Mucosa of descending colon (tissue), 3 donors: ENCODE data around the gene SMIM33. TPM values are rescaled to one million over a fixed set of nuclear protein-coding genes. Genes with fewer than 3 reads are reported as not detected.
A peak's percentile ranks its signal among the peaks of the same experiment; 100 is the strongest.
"Not testable (repeated sequence)": the region's sequence is repeated elsewhere in the genome, so short reads cannot be mapped to it uniquely, and the experiment has no call there.

ENCODE experiments used
- ATAC-seq: fragments of 200-7000 bp; cut with Tn5 transposase; one replicate; pipeline ENCODE4 v1.9.1; 2020; ENCODE audit warnings: mild to moderate bottlenecking, moderate library complexity
- DNase-seq, 3 donors: peaks; one replicate each; pipeline ENCODE4 v3.0.0-alpha.2; 2020
- H3K36me3 ChIP-seq: fragments of 200-600 bp; one replicate; pipeline ENCODE4 v1.8.0; 2021; ENCODE audit warnings: low read depth, mild to moderate bottlenecking
- H3K4me1 ChIP-seq: fragments of 200-600 bp; one replicate; pipeline ENCODE4 v1.8.0; 2021; ENCODE audit warnings: low read depth, mild to moderate bottlenecking
- H3K4me3 ChIP-seq: fragments of 200-600 bp; one replicate; pipeline ENCODE4 v1.8.0; 2021; ENCODE audit warnings: mild to moderate bottlenecking
- H3K9me3 ChIP-seq: fragments of 200-600 bp; one replicate; pipeline ENCODE4 v1.8.0; 2021; ENCODE audit warnings: mild to moderate bottlenecking
- intact Hi-C, 2 donors: fragments of 100-400 bp; cut with DNase I in 1 of 2; cut with micrococcal nuclease in 1 of 2; formaldehyde crosslinking; loops; one replicate each; pipeline versions ENCODE4 v1.11.0 to v1.11.1; 2022; cut with DNase I, micrococcal nuclease
- total RNA-seq, 3 donors: library from RNA; stranded (reverse); fragmentation: NEBNext Ultra II Directional in 2 of 3; extraction: Animal tissue kit (Norgen Biotek cat#: 25700) in 2 of 3; gene quantifications; one replicate each; pipeline versions ENCODE4 v1.2.1 to v1.2.4, GENCODE V29; 2021 to 2023
- TF ChIP-seq, protein P1 (sequence below): fragments of 200-600 bp; IDR thresholded peaks from one replicate; pipeline ENCODE4 v1.8.0; 2022; ENCODE audit warnings: antibody characterized with exemption, mild to moderate bottlenecking
- donor health status: DM: no; HTN: no; CAD: no; lungs with moderate emphysema.
- donor health status: DM: no; HTN: no; CAD: no.
- donor health status: DM: no; HTN: yes; CAD: no.

SMIM33 gene
- total RNA-seq, 3 donors from 2014 or later, result 1.8 to 5.2 (median 2.8) TPM

DNA sequence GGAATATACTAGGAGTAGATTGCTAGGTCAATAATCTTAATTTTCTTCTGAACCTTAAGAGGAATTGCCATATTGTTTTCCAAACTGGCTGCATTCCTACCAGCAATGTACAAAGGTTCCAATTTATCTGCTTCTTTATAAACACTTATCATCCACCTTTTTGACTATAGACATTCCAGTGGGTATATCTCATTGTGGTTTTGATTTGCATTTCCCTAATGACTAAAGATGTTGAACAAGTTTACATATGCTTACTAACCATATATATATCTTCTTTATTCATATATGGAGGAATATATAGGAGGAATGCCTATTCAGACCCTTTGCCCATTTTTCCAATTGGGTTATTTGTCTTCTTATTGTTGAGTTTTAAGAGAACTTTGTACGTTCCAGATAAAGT is 39.1 kb upstream of the SMIM33 start:
- no peak for ATAC-seq
- H3K9me3 ChIP-seq, result no peaks in the 10 kb centered on the region
- intact Hi-C loops, result no loop called here
- H3K36me3 ChIP-seq, result no peaks in the 10 kb centered on the region
- TF ChIP-seq, protein P1, sequence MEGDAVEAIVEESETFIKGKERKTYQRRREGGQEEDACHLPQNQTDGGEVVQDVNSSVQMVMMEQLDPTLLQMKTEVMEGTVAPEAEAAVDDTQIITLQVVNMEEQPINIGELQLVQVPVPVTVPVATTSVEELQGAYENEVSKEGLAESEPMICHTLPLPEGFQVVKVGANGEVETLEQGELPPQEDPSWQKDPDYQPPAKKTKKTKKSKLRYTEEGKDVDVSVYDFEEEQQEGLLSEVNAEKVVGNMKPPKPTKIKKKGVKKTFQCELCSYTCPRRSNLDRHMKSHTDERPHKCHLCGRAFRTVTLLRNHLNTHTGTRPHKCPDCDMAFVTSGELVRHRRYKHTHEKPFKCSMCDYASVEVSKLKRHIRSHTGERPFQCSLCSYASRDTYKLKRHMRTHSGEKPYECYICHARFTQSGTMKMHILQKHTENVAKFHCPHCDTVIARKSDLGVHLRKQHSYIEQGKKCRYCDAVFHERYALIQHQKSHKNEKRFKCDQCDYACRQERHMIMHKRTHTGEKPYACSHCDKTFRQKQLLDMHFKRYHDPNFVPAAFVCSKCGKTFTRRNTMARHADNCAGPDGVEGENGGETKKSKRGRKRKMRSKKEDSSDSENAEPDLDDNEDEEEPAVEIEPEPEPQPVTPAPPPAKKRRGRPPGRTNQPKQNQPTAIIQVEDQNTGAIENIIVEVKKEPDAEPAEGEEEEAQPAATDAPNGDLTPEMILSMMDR, result no peak
- no peaks in the 10 kb centered on the region for H3K4me1 ChIP-seq
- no peak overlapping the region for H3K4me3 ChIP-seq
- no peak for DNase-seq

DNA sequence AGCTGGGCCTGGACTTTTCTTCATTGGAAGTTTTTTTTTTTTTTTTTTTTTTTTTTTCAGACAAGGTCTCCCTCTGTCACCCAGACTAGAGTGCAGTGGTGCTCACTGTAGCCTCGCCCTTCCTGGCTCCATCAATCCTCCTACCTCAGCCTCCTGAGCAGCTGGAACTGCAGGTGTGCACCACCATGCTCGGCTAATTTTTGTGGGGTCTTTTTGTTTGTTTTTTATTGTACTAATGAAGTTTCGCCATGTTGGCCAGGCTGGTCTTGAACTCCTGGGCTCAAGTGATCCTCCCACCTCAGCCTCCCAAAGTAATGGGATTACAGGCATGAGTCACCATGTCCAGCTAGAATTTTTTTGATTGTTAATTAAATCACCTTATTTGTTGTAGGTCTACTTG is 35.1 kb upstream of the SMIM33 start:
- no peak for ATAC-seq
- TF ChIP-seq, protein P1, result no peak
- peaks cover 3% of the 10 kb centered on the region for H3K4me1 ChIP-seq
- intact Hi-C loops, result no loop called here
- no peak overlapping the region for H3K4me3 ChIP-seq
- DNase-seq, result no peak
- H3K36me3 ChIP-seq, result no peaks in the 10 kb centered on the region
- no peaks in the 10 kb centered on the region for H3K9me3 ChIP-seq

DNA sequence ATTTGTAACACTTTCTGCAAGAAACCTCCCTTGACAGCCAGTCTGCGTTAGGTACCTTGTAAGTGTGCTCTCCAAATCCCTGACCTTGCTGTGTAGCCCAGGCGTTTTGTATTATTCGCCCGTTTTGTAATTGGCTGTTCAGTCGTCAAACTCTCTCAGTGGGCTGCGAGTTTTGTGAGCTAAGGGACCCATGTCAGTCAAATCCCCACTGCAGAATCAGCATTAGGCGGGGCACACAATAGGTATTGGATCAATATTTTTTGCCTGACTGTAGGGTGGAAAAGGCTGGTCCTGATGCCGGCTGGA is 32.1 kb upstream of the SMIM33 start:
- Histone ChIP-seq H3K4me1 (peaks cover 3% of the 10 kb centered on the region), H3K9me3 (no peaks in the 10 kb centered on the region), H3K36me3 (no peaks in the 10 kb centered on the region), H3K4me3 (no peak overlapping the region)
- no peak for ATAC-seq
- TF ChIP-seq, protein P1, result no peak
- no peak for DNase-seq
- intact Hi-C loops, result no loop called here

DNA sequence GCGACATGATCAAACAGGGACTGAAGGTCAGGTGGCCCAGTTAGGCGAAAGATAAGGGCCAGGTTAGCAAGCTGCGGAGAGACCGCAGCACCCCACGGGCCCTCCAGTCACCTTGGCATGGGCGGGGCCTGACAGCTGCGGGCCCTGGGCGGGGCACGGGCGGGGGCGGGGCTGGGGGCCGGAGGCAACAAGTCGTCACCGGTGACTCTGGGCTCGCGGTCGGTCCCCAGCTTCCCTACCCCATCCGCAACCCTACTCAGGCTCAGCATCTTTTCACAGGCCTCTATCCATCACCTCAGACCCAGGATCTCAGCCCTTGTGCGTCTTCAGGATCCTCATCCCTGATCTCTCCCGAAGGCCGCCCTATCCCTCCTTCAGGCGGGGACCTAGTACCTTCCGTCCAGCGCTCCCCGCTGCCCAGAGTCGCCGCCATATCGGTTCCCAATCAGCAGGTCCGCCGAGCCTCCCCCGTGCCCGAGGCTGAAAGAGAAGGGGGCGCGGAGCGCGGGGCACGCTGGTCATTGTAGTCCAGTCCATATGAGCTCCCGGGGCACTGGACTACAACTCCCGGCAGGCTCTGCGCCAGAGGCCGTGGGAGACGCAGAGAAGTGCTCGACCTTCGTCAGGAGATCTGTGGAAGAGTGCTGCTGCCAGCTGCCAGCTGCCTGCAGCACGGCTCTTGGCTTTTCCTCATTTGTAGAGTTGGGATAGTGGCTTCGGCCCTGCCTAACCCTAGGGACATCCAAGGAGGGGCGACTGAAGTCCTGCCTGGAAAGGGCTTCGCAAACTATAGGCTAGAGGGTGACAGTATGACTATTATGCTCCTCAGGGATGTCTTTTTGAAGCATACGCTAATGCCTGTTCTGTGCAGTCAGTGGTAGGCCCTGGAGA is 31.5 kb upstream of the SMIM33 start, which contains the start of gene DNAJC18:
TSS of gene DNAJC18 (minus strand) at position 513 of the 891 bp plus-strand sequence. CDS start at position 433, 80 bp downstream.
- intact Hi-C loops, result no loop called here
- TF ChIP-seq, protein P1, result no peak
- DNase-seq (peak; percentile 94 to 97 (median 95)), ATAC-seq (peak; percentile 97)
- Histone ChIP-seq H3K36me3 (no peaks in the 10 kb centered on the region), H3K4me1 (peaks cover 3% of the 10 kb centered on the region), H3K4me3 (peak within 1 kb of the TSS; percentile 59), H3K9me3 (no peaks in the 10 kb centered on the region)

DNA sequence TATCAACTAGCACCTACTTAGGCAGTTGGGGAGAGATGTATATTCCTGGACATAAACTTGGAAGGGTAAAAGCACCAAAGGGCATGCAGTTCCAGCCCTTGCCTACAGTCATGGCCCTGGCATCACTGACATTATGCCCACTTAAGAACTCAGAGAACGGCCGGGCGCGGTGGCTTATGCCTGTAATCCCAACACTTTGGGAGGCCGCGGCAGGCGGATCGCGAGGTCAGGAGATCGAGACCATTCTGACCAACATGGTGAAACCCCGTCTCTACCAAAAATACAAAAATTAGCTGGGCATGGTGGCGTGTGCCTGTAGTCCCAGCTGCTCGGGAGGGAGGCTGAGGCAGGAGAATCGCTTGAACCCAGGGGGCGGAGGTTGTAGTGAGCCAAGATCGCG is 30.4 kb upstream of the SMIM33 start:
- ATAC-seq, H3K4me1 ChIP-seq, H3K9me3 ChIP-seq, H3K36me3 ChIP-seq, DNase-seq, H3K4me3 ChIP-seq, intact Hi-C loops: not testable (repeated sequence)

DNA sequence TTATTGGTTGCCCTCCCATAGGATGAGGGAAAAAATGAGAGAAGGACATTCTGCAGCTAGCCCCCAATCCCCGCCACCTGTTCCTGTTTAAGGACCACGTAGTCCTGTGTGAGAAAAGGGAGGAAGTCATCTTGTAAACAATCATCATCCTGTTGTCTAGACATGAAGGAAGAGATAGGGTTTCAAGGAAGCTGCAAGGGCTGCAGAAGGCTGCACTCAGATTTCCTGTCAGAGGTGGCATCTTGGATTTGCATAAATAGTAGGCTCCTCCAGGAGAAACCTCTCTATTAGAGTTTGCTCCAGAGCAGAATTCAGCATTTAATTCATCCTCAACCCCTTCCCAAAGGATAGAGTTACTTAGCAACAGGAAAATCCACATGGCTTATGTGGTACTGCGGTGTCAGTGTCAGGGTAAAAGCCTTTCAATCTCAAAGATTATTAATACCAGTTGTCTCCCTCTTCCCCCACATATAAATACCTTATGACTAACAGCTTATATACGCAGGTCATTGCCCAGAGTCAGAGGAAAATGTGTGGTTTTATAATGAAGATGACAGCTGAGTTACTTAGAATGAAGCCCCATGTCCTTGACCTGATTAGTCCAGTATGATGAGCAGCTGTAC is 26.9 kb upstream of the SMIM33 start:
- intact Hi-C loops, result no loop called here

More for the DNA sequence above, 26.9 kb upstream of the SMIM33 start:
- no peak for DNase-seq
- no peak for ATAC-seq
- Histone ChIP-seq H3K4me1 (peaks cover 3% of the 10 kb centered on the region), H3K4me3 (no peak overlapping the region), H3K9me3 (no peaks in the 10 kb centered on the region), H3K36me3 (no peaks in the 10 kb centered on the region)
- TF ChIP-seq, protein P1, result no peak
